Activated CD4-positive, alpha-beta memory T cell treated with anti-CD3 and anti-CD28 coated beads for 36 hours (primary cell): ENCODE measurements around the gene OR4S2. TPM values are rescaled to one million over a fixed set of nuclear protein-coding genes. Genes with fewer than 3 reads are reported as not detected.

Source experiments
- CTCF ChIA-PET: fragments of 350-600 bp; sonication (Branson Sonifier 250); formaldehyde crosslinking; loops from one replicate; lab custom pipeline; 2021; ENCODE audit warnings: antibody characterized with exemption, inconsistent platforms; lab: Charles Lee
- POLR2A ChIA-PET: fragments of 350-600 bp; sonication (Branson Sonifier 250); formaldehyde crosslinking; loops from one replicate; lab custom pipeline; 2021; ENCODE audit warnings: antibody characterized with exemption; lab: Charles Lee
- DNase-seq: peaks from one replicate; pipeline ENCODE4 v3.0.0-alpha.2; 2020
- H3K27ac Mint-ChIP-seq: one replicate; pipeline ENCODE4 v1.8.0; 2021; ENCODE audit warnings: mixed read lengths
- H3K27me3 Mint-ChIP-seq: one replicate; pipeline ENCODE4 v1.8.0; 2021; ENCODE audit warnings: mixed read lengths
- H3K36me3 Mint-ChIP-seq: one replicate; pipeline ENCODE4 v1.8.0; 2021; ENCODE audit warnings: mixed read lengths
- H3K4me1 Mint-ChIP-seq: one replicate; pipeline ENCODE4 v1.8.0; 2021; ENCODE audit warnings: low read depth, mixed read lengths
- H3K4me3 Mint-ChIP-seq: one replicate; pipeline ENCODE4 v1.8.0; 2021; ENCODE audit warnings: mild to moderate bottlenecking, mixed read lengths
- H3K9me3 Mint-ChIP-seq: one replicate; pipeline ENCODE4 v1.8.0; 2021; ENCODE audit warnings: mixed read lengths
- intact Hi-C: fragments of 100-400 bp; cut with micrococcal nuclease; formaldehyde crosslinking; loops from one replicate; pipeline ENCODE4 v1.15.1; 2023
- total RNA-seq, 2 experiments: library from RNA; stranded (reverse); gene quantifications; one replicate each; pipeline ENCODE4 v1.2.3, GENCODE V29; 2021

The OR4S2 gene, protein sequence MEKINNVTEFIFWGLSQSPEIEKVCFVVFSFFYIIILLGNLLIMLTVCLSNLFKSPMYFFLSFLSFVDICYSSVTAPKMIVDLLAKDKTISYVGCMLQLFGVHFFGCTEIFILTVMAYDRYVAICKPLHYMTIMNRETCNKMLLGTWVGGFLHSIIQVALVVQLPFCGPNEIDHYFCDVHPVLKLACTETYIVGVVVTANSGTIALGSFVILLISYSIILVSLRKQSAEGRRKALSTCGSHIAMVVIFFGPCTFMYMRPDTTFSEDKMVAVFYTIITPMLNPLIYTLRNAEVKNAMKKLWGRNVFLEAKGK
- total RNA-seq = not detected

- CTCF ChIA-PET = no interaction called here
- H3K36me3 Mint-ChIP-seq = no peaks in the 10 kb centered on the region
- H3K4me1 Mint-ChIP-seq = no peaks in the 10 kb centered on the region
- peaks cover 52% of the 10 kb centered on the region for H3K9me3 Mint-ChIP-seq
- no peak within 1 kb of the TSS for H3K27ac Mint-ChIP-seq
- intact Hi-C loops = no loop called here
- POLR2A ChIA-PET = no interaction called here
- DNase-seq = no peak
- H3K27me3 Mint-ChIP-seq = no peaks in the 10 kb centered on the region
- H3K4me3 Mint-ChIP-seq = no peak within 1 kb of the TSS
These were observed at the start of gene OR4S2 for GRCh38 chr11:55648027-55648426. Gene OR4S2 (plus strand): TSS chr11:55648327. CDS start chr11:55650904, 2,577 bp downstream.

DNA sequence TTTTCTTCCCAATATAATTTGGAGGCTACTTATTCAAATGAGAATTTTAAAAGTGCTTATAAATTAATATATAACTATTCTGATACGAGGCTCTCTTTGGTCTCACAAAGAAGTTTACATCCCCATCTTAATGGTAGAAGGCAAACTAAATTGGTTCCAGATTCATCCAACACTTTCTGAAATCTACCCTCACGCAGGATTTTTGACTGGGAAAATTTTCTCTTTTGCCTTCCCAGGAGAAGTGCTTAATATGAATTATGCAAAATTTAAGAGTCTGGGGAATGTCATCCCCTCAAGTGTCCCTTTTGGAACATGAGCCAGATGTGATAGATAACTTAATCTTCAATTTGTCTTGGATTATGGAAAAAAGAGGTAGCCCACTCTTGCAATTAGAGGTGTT is 40.6 kb upstream of the OR4S2 start, which contains the start of gene OR4C11:
TSS of gene OR4C11 (minus strand) at position 101 of the 400 bp plus-strand sequence. CDS start 3,272 bp downstream, outside the sequence.
- H3K4me3 Mint-ChIP-seq = no peak within 1 kb of the TSS
- no peaks in the 10 kb centered on the region for H3K27me3 Mint-ChIP-seq
- H3K27ac Mint-ChIP-seq = no peak within 1 kb of the TSS
- ChIA-PET POLR2A (no interaction called here), CTCF (no interaction called here)
- intact Hi-C loops = loop anchor here (2.0 kb wide), 1 partner anchor 47 kb away; no protein-coding TSS in a partner anchor
- no peak for DNase-seq
- no peaks in the 10 kb centered on the region for H3K36me3 Mint-ChIP-seq
- H3K9me3 Mint-ChIP-seq = peaks cover 22% of the 10 kb centered on the region
- no peaks in the 10 kb centered on the region for H3K4me1 Mint-ChIP-seq

DNA sequence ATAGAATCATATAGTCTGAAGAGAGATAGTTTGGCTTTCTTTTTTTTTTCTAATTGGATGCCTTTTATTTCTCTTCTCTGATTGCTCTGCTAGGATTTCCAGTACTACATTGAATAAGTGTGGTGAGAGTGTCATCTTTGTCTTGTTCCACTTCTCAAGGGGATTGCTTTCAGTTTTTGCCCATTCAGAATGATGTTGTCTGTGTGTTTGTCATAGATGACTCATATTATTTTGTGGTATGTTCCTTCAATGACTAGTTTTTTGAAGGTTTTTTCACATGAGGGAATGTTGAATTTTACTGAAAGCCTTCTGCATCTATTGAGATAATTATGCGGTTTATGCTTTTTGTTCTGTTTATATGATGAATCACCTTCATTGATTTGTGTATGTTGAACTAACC is 23.6 kb upstream of the OR4S2 start:
- no peak for DNase-seq
- Mint-ChIP-seq H3K4me1 (no peaks in the 10 kb centered on the region), H3K9me3 (peaks cover 58% of the 10 kb centered on the region), H3K27ac (no peak overlapping the region), H3K4me3 (no peak overlapping the region), H3K36me3 (no peaks in the 10 kb centered on the region), H3K27me3 (no peaks in the 10 kb centered on the region)
- intact Hi-C loops = no loop called here
- POLR2A ChIA-PET = interaction anchor here (0.6 kb wide), 1 partner anchor 18 kb away, joined by 3 read pairs; no protein-coding TSS in a partner anchor
- CTCF ChIA-PET = no interaction called here

DNA sequence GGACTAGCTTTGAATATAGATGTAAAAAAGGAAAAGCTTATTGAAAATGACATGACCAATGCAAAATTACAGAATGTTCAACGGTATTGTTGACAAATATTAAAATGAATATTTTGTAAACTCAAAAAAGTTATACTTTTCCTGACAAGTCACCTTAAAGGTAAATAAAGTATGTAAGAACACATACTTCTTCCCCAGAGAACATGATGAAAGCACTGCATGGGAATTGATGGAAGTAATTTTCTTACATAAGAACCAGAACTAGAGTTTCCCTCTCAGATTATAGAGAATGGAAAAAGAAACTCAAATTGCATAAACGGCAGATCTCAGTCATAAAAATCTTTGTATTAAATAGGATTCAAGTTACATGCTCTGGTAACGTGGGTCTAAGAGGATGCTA is 13.3 kb upstream of the OR4S2 start, which contains the start of gene OR4P4:
TSS of gene OR4P4 (plus strand) at position 301 of the 400 bp plus-strand sequence.
- ChIA-PET POLR2A (no interaction called here), CTCF (no interaction called here)

GRCh38 chr11:55652560-55652959 is 4.4 kb downstream of the OR4S2 start:
- CTCF ChIA-PET = no interaction called here
- no peaks in the 10 kb centered on the region for H3K4me1 Mint-ChIP-seq
- POLR2A ChIA-PET = no interaction called here
- H3K9me3 Mint-ChIP-seq = peaks cover 46% of the 10 kb centered on the region
- no peak overlapping the region for H3K27ac Mint-ChIP-seq
- intact Hi-C loops = no loop called here
- H3K4me3 Mint-ChIP-seq = no peak overlapping the region
- H3K27me3 Mint-ChIP-seq = no peaks in the 10 kb centered on the region
- DNase-seq = no peak
- no peaks in the 10 kb centered on the region for H3K36me3 Mint-ChIP-seq

More for the DNA sequence above, 13.3 kb upstream of the OR4S2 start, which contains the start of gene OR4P4:
- intact Hi-C loops = no loop called here
- H3K27ac Mint-ChIP-seq = no peak within 1 kb of the TSS
- no peaks in the 10 kb centered on the region for H3K4me1 Mint-ChIP-seq
- H3K36me3 Mint-ChIP-seq = no peaks in the 10 kb centered on the region
- H3K9me3 Mint-ChIP-seq = peaks cover 23% of the 10 kb centered on the region
- H3K27me3 Mint-ChIP-seq = no peaks in the 10 kb centered on the region
- H3K4me3 Mint-ChIP-seq = no peak within 1 kb of the TSS
- no peak for DNase-seq

DNA sequence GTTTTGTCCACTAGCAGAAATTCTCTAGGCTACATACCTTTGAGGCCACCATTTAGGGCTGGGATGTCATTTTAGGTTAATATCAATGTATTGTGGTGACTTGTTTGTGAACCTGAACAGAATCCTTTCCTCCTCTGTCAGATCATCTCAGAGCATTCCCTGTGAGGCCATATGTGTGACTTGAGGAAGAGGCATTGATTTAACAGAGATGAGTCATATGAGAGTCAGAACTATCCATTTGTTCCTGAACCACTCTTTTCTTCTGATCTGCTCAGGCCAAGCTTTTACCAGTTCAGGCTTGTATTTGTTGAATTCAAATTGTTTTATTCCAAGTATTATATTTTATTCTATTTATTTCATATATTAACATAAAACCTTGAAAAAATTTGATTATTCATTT is 7.0 kb downstream of the OR4S2 start:
- Mint-ChIP-seq H3K9me3 (peaks cover 37% of the 10 kb centered on the region), H3K27me3 (no peaks in the 10 kb centered on the region), H3K4me3 (no peak overlapping the region), H3K4me1 (no peaks in the 10 kb centered on the region), H3K36me3 (no peaks in the 10 kb centered on the region), H3K27ac (no peak overlapping the region)
- POLR2A ChIA-PET = no interaction called here
- CTCF ChIA-PET = no interaction called here
- intact Hi-C loops = no loop called here
- no peak for DNase-seq

DNA sequence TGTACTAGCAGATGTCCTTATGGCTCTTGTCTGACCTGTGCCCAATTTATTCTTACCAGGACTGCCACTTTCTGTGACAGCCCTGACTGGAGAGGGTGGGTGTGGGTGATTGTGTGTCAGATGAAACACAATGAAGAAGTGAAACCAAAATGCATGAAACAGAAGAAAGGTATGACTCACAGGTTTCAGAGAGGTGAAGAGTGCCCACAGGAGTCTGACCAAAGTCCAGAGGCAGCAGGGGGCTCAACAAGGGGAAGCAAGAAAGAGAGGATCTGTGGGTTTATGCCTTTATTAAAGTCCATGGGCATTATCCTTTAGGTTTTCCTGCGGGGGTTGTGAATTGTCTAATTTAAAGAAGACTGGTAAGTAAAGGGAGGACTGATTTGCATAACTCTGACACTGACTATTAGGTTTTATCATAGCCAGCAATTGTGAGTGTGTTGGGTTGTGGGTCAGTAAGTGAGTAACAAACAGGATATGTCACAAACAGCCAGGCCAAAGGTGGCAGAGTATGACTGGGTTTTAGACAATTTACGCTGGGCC is 10.0 kb downstream of the OR4S2 start:
- ChIA-PET POLR2A (no interaction called here), CTCF (no interaction called here)
- no peak overlapping the region for H3K27ac Mint-ChIP-seq
- no peaks in the 10 kb centered on the region for H3K4me1 Mint-ChIP-seq
- H3K4me3 Mint-ChIP-seq = no peak overlapping the region
- H3K9me3 Mint-ChIP-seq = peaks cover 33% of the 10 kb centered on the region
- no peaks in the 10 kb centered on the region for H3K36me3 Mint-ChIP-seq
- no peak for DNase-seq
- intact Hi-C loops = no loop called here
- H3K27me3 Mint-ChIP-seq = no peaks in the 10 kb centered on the region

- ChIA-PET POLR2A (no interaction called here), CTCF (no interaction called here)
- no peaks in the 10 kb centered on the region for H3K27me3 Mint-ChIP-seq
- H3K36me3 Mint-ChIP-seq = no peaks in the 10 kb centered on the region
- no peak overlapping the region for H3K4me3 Mint-ChIP-seq
- intact Hi-C loops = no loop called here
- no peaks in the 10 kb centered on the region for H3K4me1 Mint-ChIP-seq
- H3K9me3 Mint-ChIP-seq = peaks cover 33% of the 10 kb centered on the region
- H3K27ac Mint-ChIP-seq = no peak overlapping the region
- no peak for DNase-seq
These were observed 10.5 kb downstream of the OR4S2 start for GRCh38 chr11:55658608-55659007.

DNA sequence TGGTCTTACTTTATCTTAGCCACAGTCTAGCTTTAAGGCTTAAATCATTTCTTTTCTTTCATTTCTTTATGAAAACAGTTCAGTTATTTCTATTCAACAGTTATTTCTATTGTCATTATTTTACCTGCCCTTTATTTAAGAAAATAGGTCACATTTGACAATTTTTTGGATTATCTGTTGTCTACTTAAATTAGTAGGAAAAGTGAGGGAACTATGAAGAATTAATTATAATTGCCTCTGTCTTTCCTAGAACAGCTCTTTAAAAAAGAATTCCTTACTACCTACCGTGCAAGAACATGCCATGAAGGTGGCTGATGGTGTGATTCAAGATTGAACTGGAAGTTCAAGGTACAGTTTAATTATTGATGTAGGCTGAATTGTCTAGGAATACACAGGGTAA is 13.8 kb downstream of the OR4S2 start, which contains the start of gene OR4C6:
TSS of gene OR4C6 (plus strand) at position 301 of the 400 bp plus-strand sequence. CDS start 2,966 bp downstream, outside the sequence.
- Mint-ChIP-seq H3K27ac (no peak within 1 kb of the TSS), H3K4me3 (no peak within 1 kb of the TSS), H3K4me1 (no peaks in the 10 kb centered on the region), H3K27me3 (no peaks in the 10 kb centered on the region), H3K9me3 (peaks cover 37% of the 10 kb centered on the region), H3K36me3 (no peaks in the 10 kb centered on the region)
- ChIA-PET CTCF (no interaction called here), POLR2A (no interaction called here)
- intact Hi-C loops = no loop called here
- DNase-seq = no peak

DNA sequence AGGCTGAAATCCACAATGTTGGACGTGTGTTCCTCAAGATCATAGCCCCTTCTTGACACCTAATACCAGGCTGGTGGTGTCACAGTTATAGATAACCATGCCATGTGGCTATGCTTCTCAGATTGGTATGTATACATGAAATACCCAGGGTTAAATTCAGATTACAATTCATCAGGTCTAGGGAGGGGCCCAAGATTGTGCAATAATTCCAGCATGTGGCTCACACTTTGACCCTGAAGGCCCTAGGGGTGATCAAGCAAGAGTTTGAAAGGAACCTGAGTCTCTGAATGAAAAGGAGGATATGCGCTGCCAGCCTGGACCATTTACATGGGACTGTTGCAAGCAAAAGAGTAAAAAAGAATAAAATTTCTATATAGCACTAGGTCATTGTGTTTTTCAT is 21.2 kb downstream of the OR4S2 start:
- peaks cover 30% of the 10 kb centered on the region for H3K9me3 Mint-ChIP-seq
- CTCF ChIA-PET = no interaction called here
- no peaks in the 10 kb centered on the region for H3K27me3 Mint-ChIP-seq
- intact Hi-C loops = no loop called here
- POLR2A ChIA-PET = no interaction called here
- H3K4me1 Mint-ChIP-seq = no peaks in the 10 kb centered on the region
- no peak overlapping the region for H3K27ac Mint-ChIP-seq
- DNase-seq = no peak
- H3K36me3 Mint-ChIP-seq = no peaks in the 10 kb centered on the region
- H3K4me3 Mint-ChIP-seq = no peak overlapping the region

- Mint-ChIP-seq H3K4me1 (no peaks in the 10 kb centered on the region), H3K27me3 (no peaks in the 10 kb centered on the region), H3K9me3 (peaks cover 18% of the 10 kb centered on the region), H3K36me3 (no peaks in the 10 kb centered on the region), H3K27ac (no peak overlapping the region), H3K4me3 (no peak overlapping the region)
- POLR2A ChIA-PET = no interaction called here
- DNase-seq = no peak
- intact Hi-C loops = no loop called here
- CTCF ChIA-PET = no interaction called here
These were observed 25.7 kb downstream of the OR4S2 start for GRCh38 chr11:55673860-55674259.

DNA sequence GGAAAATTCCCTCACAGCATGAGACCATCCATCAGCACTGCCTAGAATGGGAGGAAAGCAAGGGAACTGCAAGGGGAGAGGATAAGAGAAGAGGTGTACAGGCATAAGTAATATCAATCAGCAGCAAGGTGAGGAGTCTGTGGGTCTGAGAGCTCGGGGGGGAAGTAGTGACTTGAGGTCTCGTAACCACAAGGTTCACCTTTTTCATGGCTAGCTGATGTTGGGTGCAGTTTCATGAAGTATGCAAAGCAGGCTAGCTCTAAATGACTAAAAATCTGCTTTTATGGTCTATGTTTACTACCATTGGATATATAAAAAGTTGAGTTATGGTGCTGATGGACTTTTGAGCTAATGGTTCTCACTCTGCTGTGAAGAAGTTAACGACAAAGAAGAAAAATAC is 49.7 kb downstream of the OR4S2 start:
- CTCF ChIA-PET = no interaction called here
- Mint-ChIP-seq H3K36me3 (no peaks in the 10 kb centered on the region), H3K27ac (no peak overlapping the region), H3K4me3 (no peak overlapping the region), H3K4me1 (no peaks in the 10 kb centered on the region), H3K9me3 (peaks cover 24% of the 10 kb centered on the region), H3K27me3 (no peaks in the 10 kb centered on the region)
- POLR2A ChIA-PET = no interaction called here
- intact Hi-C loops = no loop called here
- no peak for DNase-seq

DNA sequence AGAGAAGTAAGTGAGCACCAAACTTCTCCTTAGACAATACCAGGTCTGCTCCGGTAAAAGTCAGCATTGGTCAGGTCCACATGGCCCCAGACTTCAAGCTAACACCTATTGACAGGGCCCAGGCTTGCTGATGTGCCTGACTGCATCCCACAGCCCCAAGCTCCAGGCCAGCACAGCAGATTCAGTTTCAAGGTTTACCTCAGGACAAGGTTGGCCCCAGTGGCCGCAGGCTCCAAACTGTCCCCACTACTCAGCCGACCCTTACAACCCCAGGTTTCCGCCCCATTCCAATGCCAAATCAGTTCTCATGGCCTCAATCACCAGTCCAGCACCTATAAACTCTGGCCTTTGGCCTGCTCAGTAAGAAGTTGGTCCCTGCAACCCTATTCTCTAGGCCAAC is 53.3 kb downstream of the OR4S2 start:
- Mint-ChIP-seq H3K36me3 (no peaks in the 10 kb centered on the region), H3K4me3 (no peak overlapping the region), H3K9me3 (peaks cover 28% of the 10 kb centered on the region), H3K27me3 (no peaks in the 10 kb centered on the region), H3K4me1 (no peaks in the 10 kb centered on the region), H3K27ac (no peak overlapping the region)
- CTCF ChIA-PET = no interaction called here
- intact Hi-C loops = no loop called here
- POLR2A ChIA-PET = no interaction called here
- DNase-seq = no peak
